DOHH2 (cell line): Measurements from ENCODE around the gene SGTA.
"Not testable (repeated sequence)": the region's sequence is repeated elsewhere in the genome, so short reads cannot be mapped to it uniquely, and the experiment has no call there.

Experiments used
- CTCF ChIP-seq: fragments of 200-600 bp; sonication (generic); IDR thresholded peaks from one replicate; pipeline ENCODE4 v1.5.1; 2014; ENCODE audit warnings: antibody characterized with exemption, mild to moderate bottlenecking, low read depth, low read length; ENCODE audit not compliant: poor library complexity, severe bottlenecking
- EZH2phosphoT487 ChIP-seq: fragments of 200-600 bp; sonication (generic); IDR thresholded peaks from 2 replicates; pipeline ENCODE4 v1.6.1; 2017; ENCODE audit warnings: borderline replicate concordance, mild to moderate bottlenecking, antibody characterized with exemption, low read length, moderate library complexity, mixed read lengths

DNA sequence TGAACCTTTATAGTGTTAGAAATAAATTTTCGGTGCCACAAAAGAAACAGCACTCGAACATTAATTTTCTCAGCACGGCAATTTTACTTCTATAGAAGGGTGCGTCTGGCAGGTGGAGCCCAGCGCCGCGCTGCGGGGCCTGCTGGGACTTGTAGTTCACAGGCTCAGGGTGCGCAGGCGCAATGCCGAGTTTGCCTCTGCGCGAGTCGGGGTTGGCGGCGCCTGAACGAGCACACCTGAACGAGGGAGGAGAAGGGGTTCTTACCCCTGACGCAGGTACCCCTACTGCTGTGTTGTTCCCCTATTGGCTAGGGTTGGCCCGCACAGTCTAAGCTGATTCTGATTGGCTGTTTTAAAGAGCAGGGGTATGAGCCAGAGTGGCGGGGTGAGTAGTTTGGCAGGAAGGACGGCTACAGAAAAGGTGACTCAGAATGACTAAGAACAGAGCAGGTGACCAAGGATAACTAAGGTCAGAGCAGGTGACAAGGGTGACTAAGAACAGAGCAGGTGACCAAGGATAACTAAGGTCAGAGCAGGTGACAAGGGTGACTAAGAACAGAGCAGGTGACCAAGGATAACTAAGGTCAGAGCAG, 34.3 kb upstream of the SGTA start:
- TF ChIP-seq EZH2phosphoT487, CTCF: not testable (repeated sequence)
